Hematopoietic multipotent progenitor cell treated with erythropoietin and hydrocortisone succinate and interleukin-3 and kit ligand, for 15 days (in vitro differentiated cells): ENCODE data around the gene ZFHX3.
"Not testable (repeated sequence)": the region's sequence is repeated elsewhere in the genome, so short reads cannot be mapped to it uniquely, and the experiment has no call there.

Experiments
- DNase-seq: peaks from one replicate; pipeline ENCODE4 v3.0.0-alpha.2; 2015; ENCODE audit warnings: low spot score

The ZFHX3 gene

GRCh38 chr16:73022534-73022933, 25.4 kb downstream of the ZFHX3 start:
- no peak for DNase-seq

- DNase-seq: no peak
These were observed 25.9 kb downstream of the ZFHX3 start for GRCh38 chr16:73021866-73022495.

GRCh38 chr16:73020409-73020884, 27.5 kb downstream of the ZFHX3 start:
- DNase-seq: no peak

- DNase-seq: no peak
These were observed 28.2 kb downstream of the ZFHX3 start for GRCh38 chr16:73019457-73020362.

- DNase-seq: no peak
These were observed 29.0 kb downstream of the ZFHX3 start for GRCh38 chr16:73018821-73019456.

- no peak for DNase-seq
These were observed 30.6 kb downstream of the ZFHX3 start for GRCh38 chr16:73017321-73017720.

GRCh38 chr16:73016488-73016830, 31.5 kb downstream of the ZFHX3 start:
- no peak for DNase-seq

GRCh38 chr16:73015612-73016487, 32.1 kb downstream of the ZFHX3 start:
- DNase-seq: no peak

- no peak for DNase-seq
These were observed 33.2 kb downstream of the ZFHX3 start for GRCh38 chr16:73014768-73015167.

- no peak for DNase-seq
These were observed 34.0 kb downstream of the ZFHX3 start for GRCh38 chr16:73013974-73014373.

- no peak for DNase-seq
These were observed 35.6 kb downstream of the ZFHX3 start for GRCh38 chr16:73012341-73012740.

GRCh38 chr16:73011926-73012325, 36.0 kb downstream of the ZFHX3 start:
- DNase-seq: no peak

GRCh38 chr16:73010150-73010676, 37.7 kb downstream of the ZFHX3 start:
- DNase-seq: no peak

GRCh38 chr16:73009710-73010109, 38.2 kb downstream of the ZFHX3 start:
- not testable (repeated sequence) for DNase-seq

GRCh38 chr16:73006026-73006425, 41.9 kb downstream of the ZFHX3 start:
- DNase-seq: no peak

- no peak for DNase-seq
These were observed 45.1 kb downstream of the ZFHX3 start for GRCh38 chr16:73002866-73003265.

- DNase-seq: no peak
These were observed 46.9 kb downstream of the ZFHX3 start for GRCh38 chr16:73000907-73001521.

GRCh38 chr16:73000020-73000906, 47.7 kb downstream of the ZFHX3 start:
- DNase-seq: no peak

- DNase-seq: no peak
These were observed 48.3 kb downstream of the ZFHX3 start for GRCh38 chr16:72999541-73000019.

- no peak for DNase-seq
These were observed 50.8 kb downstream of the ZFHX3 start for GRCh38 chr16:72997141-72997542.
